Activated T-cell treated with anti-CD3 and anti-CD28 coated beads for 48 hours (primary cell): ENCODE data around the gene DTHD1.

Experiments used
- DNase-seq: peaks from one replicate; pipeline ENCODE4 v3.0.0-alpha.2; 2020; ENCODE audit warnings: low read depth

The DTHD1 gene

GRCh38 chr4:36269533-36270173 is 11.8 kb upstream of the DTHD1 start:
- no peak for DNase-seq

- no peak for DNase-seq
Measured at GRCh38 chr4:36273276-36273675, 8.1 kb upstream of the DTHD1 start.

- no peak for DNase-seq
Measured at GRCh38 chr4:36274158-36274557, 7.3 kb upstream of the DTHD1 start.

GRCh38 chr4:36277533-36277932 is 3.9 kb upstream of the DTHD1 start:
- no peak for DNase-seq

- no peak for DNase-seq
Measured at GRCh38 chr4:36278789-36279188, 2.6 kb upstream of the DTHD1 start.

GRCh38 chr4:36280555-36280954 is 861 bp upstream of the DTHD1 start:
- DNase-seq: no peak

GRCh38 chr4:36282503-36283030 is 1.2 kb downstream of the DTHD1 start:
- no peak for DNase-seq

GRCh38 chr4:36283912-36284465 is 2.6 kb downstream of the DTHD1 start:
- DNase-seq: no peak

- peak; percentile 21 for DNase-seq
Measured at GRCh38 chr4:36285784-36286480, 4.5 kb downstream of the DTHD1 start.

GRCh38 chr4:36286481-36286871 is 5.1 kb downstream of the DTHD1 start:
- no peak for DNase-seq

- no peak for DNase-seq
Measured at GRCh38 chr4:36288731-36289426, 7.5 kb downstream of the DTHD1 start.

GRCh38 chr4:36290641-36291040 is 9.2 kb downstream of the DTHD1 start:
- no peak for DNase-seq

GRCh38 chr4:36292556-36293188 is 11.3 kb downstream of the DTHD1 start:
- no peak for DNase-seq

- no peak for DNase-seq
Measured at GRCh38 chr4:36301127-36301526, 19.7 kb downstream of the DTHD1 start.

- DNase-seq: no peak
Measured at GRCh38 chr4:36303426-36304137, 22.2 kb downstream of the DTHD1 start.

GRCh38 chr4:36304138-36304681 is 22.8 kb downstream of the DTHD1 start:
- no peak for DNase-seq

- no peak for DNase-seq
Measured at GRCh38 chr4:36308150-36308549, 26.7 kb downstream of the DTHD1 start.

GRCh38 chr4:36310216-36310615 is 28.8 kb downstream of the DTHD1 start:
- DNase-seq: no peak

GRCh38 chr4:36310793-36311192 is 29.4 kb downstream of the DTHD1 start:
- no peak for DNase-seq

- DNase-seq: no peak
Measured at GRCh38 chr4:36312511-36312910, 31.1 kb downstream of the DTHD1 start.

- no peak for DNase-seq
Measured at GRCh38 chr4:36313301-36313700, 31.9 kb downstream of the DTHD1 start.
